ENCODE measurements around the gene PTPN14. TPM values are rescaled to one million over a fixed set of nuclear protein-coding genes. Genes with fewer than 3 reads are reported as not detected.

PTPN14 gene
- total and polyA plus RNA-seq, 2 of the 4 experiments (the other 2 are of a cell fraction) = 21.5 to 31.7 TPM

DNA sequence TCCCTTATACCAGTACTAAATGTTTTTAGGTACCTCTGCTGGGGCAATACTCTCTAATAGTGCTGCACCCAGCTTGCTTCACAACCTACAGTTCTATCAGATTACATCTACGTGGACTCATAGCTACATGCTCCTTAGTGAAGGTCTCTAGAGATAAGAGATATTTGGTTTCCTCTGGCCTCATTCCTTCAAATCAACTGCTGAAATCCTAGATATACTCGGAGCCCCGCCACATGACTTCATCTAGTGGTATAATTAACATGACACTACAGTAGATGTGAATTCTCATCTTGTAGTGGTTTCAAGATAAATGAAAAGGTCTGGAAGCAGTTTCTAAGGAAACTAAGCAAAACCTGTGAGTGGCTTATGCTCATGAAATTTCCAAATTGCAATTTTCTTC, 155.1 kb downstream of the PTPN14 start:
- Histone ChIP-seq H3K9me1 (ENCODE audit: insufficient read depth, low read length) (peaks cover 30% of the 10 kb centered on the region), H2AK9ac (replicated peaks; ENCODE audit: low read depth, low read length, poor library complexity) (no peak overlapping the region), H4K20me1 (ENCODE audit: insufficient read depth, low read length) (peaks cover 4% of the 10 kb centered on the region; the same call in 1 of the 2 replicates), H3K4ac (ENCODE audit: low read depth, low read length) (no peak overlapping the region), H2BK15ac (ENCODE audit: low read depth, low read length) (no peak overlapping the region), H3K27me3 (ENCODE audit: control insufficient read depth, insufficient read depth, low read length) (no peaks in the 10 kb centered on the region), H2BK20ac (ENCODE audit: low read depth, low read length) (no peak overlapping the region), H2BK5ac (ENCODE audit: low read depth, low read length, poor library complexity, severe bottlenecking) (peak overlapping the region; percentile 33), H3K56ac (ENCODE audit: extremely low read depth, insufficient read depth, low read length) (no peak overlapping the region), H4K5ac (ENCODE audit: low read depth, low read length) (no peak overlapping the region; the same call in 1 of the 2 replicates), H3K36me3 (ENCODE audit: control insufficient read depth, insufficient read depth, low read length) (peaks cover 36% of the 10 kb centered on the region), H3K4me1 (ENCODE audit: control insufficient read depth, insufficient read depth, low read length) (peaks cover 25% of the 10 kb centered on the region), H3K4me3 (ENCODE audit: insufficient read depth, low read depth, low read length) (no peak overlapping the region), H3K9me3 (ENCODE audit: control insufficient read depth, insufficient read depth, low read length) (no peaks in the 10 kb centered on the region), H4K91ac (ENCODE audit: insufficient read depth, low read depth, low read length) (no peak overlapping the region), H3K27ac (ENCODE audit: insufficient read depth, low read length) (no peak overlapping the region), H2AK5ac (ENCODE audit: low read depth, low read length) (no peak overlapping the region), H3K9ac (ENCODE audit: low read depth, low read length) (no peak overlapping the region), H3K14ac (replicated peaks; ENCODE audit: low read depth, low read length) (peak overlapping the region; percentile 64), H2BK120ac (ENCODE audit: low read depth, low read length) (no peak overlapping the region), H4K8ac (ENCODE audit: low read depth in 2 of 2, low read length in 2 of 2) (no peak overlapping the region), H3K23ac (ENCODE audit: low read depth, low read length) (no peak overlapping the region), H3K18ac (ENCODE audit: low read depth, low read length) (peak overlapping the region; percentile 27; the same call in 1 of the 2 replicates), H3K79me1 (ENCODE audit: low read depth in 1 of 2, low read length in 2 of 2) (peaks cover 38 to 55% of the 10 kb centered on the region in 2 experiments), H3K4me2 (ENCODE audit: low read depth, low read length) (peak overlapping the region; percentile 18; the same call in 1 of the 2 replicates), H2AFZ (replicated peaks; ENCODE audit: low read length, poor library complexity) (no peak overlapping the region)
- in situ Hi-C loops (cut with MboI; ENCODE audit: low sequenced_read_pairs) (no loop called here), intact Hi-C loops (cut with micrococcal nuclease) (no loop called here), dilution Hi-C loops (cut with HindIII; ENCODE audit: low sequenced_read_pairs, unreplicated experiment) (no loop called here)
- TF ChIP-seq NFE2L2 (IDR thresholded peaks at IDR 0.05; ENCODE audit: low read depth, low read length) (no peak), MAZ (IDR thresholded peaks at IDR 0.05; ENCODE audit: borderline replicate concordance, low read depth, low read length) (no peak), BHLHE40 (IDR thresholded peaks at IDR 0.05; ENCODE audit: low read depth, low read length) (no peak), SMC3 (IDR thresholded peaks at IDR 0.05; ENCODE audit: low read depth, low read length) (no peak)
- TF ChIP-seq, protein P1, sequence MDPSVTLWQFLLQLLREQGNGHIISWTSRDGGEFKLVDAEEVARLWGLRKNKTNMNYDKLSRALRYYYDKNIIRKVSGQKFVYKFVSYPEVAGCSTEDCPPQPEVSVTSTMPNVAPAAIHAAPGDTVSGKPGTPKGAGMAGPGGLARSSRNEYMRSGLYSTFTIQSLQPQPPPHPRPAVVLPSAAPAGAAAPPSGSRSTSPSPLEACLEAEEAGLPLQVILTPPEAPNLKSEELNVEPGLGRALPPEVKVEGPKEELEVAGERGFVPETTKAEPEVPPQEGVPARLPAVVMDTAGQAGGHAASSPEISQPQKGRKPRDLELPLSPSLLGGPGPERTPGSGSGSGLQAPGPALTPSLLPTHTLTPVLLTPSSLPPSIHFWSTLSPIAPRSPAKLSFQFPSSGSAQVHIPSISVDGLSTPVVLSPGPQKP (IDR thresholded peaks at IDR 0.05; ENCODE audit: borderline replicate concordance, low read depth, low read length) = no peak
- ChIA-PET POLR2A (ENCODE audit: unreplicated experiment) (no interaction called here), CTCF (no interaction called here)
- WGBS, 2 experiments (ENCODE audit: extremely low coverage in 2 of 2, insufficient read length in 1 of 2) = no CpG with 5 or more reads among the region's 3 CpGs
- no peak for ATAC-seq (ENCODE audit: low read depth)
- DNase-seq = peak; percentile 67
- BruUV-seq (replicated peaks) = no TSS peak

All from IMR-90 (cell line).